CD4-positive, alpha-beta T cell (primary cell): Measurements from ENCODE around the gene SAMD4A. TPM values are rescaled to one million over a fixed set of nuclear protein-coding genes. Genes with fewer than 3 reads are reported as not detected.

ENCODE experiments used
- ATAC-seq: fragments of 200-7000 bp; cut with Tn5 transposase; one replicate; pipeline ENCODE4 v1.10.0; 2022; ENCODE audit warnings: mild to moderate bottlenecking; ENCODE audit not compliant: poor library complexity
- CTCF ChIA-PET: fragments of 350-600 bp; sonication (Branson Sonifier 250); formaldehyde crosslinking; loops from one replicate; lab custom pipeline; 2021; ENCODE audit warnings: antibody characterized with exemption, inconsistent platforms; lab: Charles Lee
- POLR2A ChIA-PET: fragments of 350-600 bp; sonication (Branson Sonifier 250); formaldehyde crosslinking; loops from one replicate; lab custom pipeline; 2021; ENCODE audit warnings: antibody characterized with exemption, inconsistent platforms; lab: Charles Lee
- DNase-seq, 14 experiments: peaks; one replicate each; pipeline ENCODE4 v3.0.0-alpha.2; 2013 to 2020; ENCODE audit warnings: mixed read lengths in 2 of 14
- H3K27ac ChIP-seq, 2 donors: one replicate each; pipeline versions ENCODE4 v1.5.1 to v1.7.0; 2013; ENCODE audit warnings: low read length in 2 of 2, low read depth in 1 of 2, mild to moderate bottlenecking in 1 of 2
- H3K27me3 ChIP-seq, 2 experiments: 1 replicate in 1 of 2; 2 replicates in 1 of 2; pipeline versions ENCODE4 v1.6.1 to v1.7.0; 2013; ENCODE audit warnings: low read length in 2 of 2, control low read depth in 1 of 2, mild to moderate bottlenecking in 1 of 2, moderate library complexity in 1 of 2; ENCODE audit not compliant: insufficient read depth in 2 of 2, control insufficient read depth in 1 of 2
- H3K36me3 ChIP-seq: one replicate; pipeline ENCODE4 v1.6.1; 2013; ENCODE audit warnings: low read length, control low read depth; ENCODE audit not compliant: insufficient read depth
- H3K4me1 ChIP-seq: one replicate; pipeline ENCODE4 v1.6.1; 2013; ENCODE audit warnings: low read length, control low read depth; ENCODE audit not compliant: insufficient read depth
- H3K4me3 ChIP-seq: one replicate; pipeline ENCODE4 v1.5.1; 2013; ENCODE audit warnings: mild to moderate bottlenecking, low read length, moderate library complexity
- H3K9me3 ChIP-seq, 2 experiments: 1 replicate in 1 of 2; 2 replicates in 1 of 2; pipeline versions ENCODE4 v1.6.1 to v1.7.0; 2013; ENCODE audit warnings: low read length in 2 of 2, mild to moderate bottlenecking in 2 of 2, control low read depth in 1 of 2, moderate library complexity in 1 of 2; ENCODE audit not compliant: control insufficient read depth in 1 of 2, insufficient read depth in 1 of 2
- H3K27ac Mint-ChIP-seq: one replicate; pipeline ENCODE4 v1.8.0; 2020; ENCODE audit warnings: mixed read lengths
- H3K27me3 Mint-ChIP-seq: one replicate; pipeline ENCODE4 v1.8.0; 2021; ENCODE audit warnings: mixed read lengths
- H3K36me3 Mint-ChIP-seq: one replicate; pipeline ENCODE4 v1.8.0; 2021; ENCODE audit warnings: low read depth, mixed read lengths
- H3K4me1 Mint-ChIP-seq: one replicate; pipeline ENCODE4 v1.8.0; 2021; ENCODE audit warnings: low read depth, mixed read lengths
- H3K4me3 Mint-ChIP-seq: one replicate; pipeline ENCODE4 v1.8.0; 2020; ENCODE audit warnings: mild to moderate bottlenecking, mixed read lengths
- H3K9me3 Mint-ChIP-seq: one replicate; pipeline ENCODE4 v1.8.0; 2020; ENCODE audit warnings: mixed read lengths
- CTCF ChIP-seq: fragments of 200-600 bp; IDR thresholded peaks from one replicate; pipeline ENCODE4 v1.8.0; 2022; ENCODE audit warnings: antibody characterized with exemption, mild to moderate bottlenecking
- intact Hi-C, 2 experiments: fragments of 100-400 bp; cut with DNase I in 1 of 2; cut with micrococcal nuclease in 1 of 2; formaldehyde crosslinking; loops; one replicate each; pipeline versions ENCODE4 v1.15.1 to v1.9.0; 2023 to 2025; cut with DNase I, micrococcal nuclease
- total RNA-seq, 174 experiments: library from RNA in 2 of 174; stranded (reverse) in 2 of 174; gene quantifications; one replicate each; pipeline ENCODE4 v1.2.3 and lab custom pipeline; 2021 to 2026

The SAMD4A gene
- total RNA-seq, 2 experiments from 2014 or later: 1.9 to 2.3 TPM

- no peak for TF ChIP-seq CTCF
- DNase-seq (no peak), ATAC-seq (no peak)
- Histone ChIP-seq H3K27me3 (no peaks in the 10 kb centered on the region), H3K9me3 (peaks cover 4 to 6% of the 10 kb centered on the region in 2 experiments), H3K4me3 (no peak overlapping the region), H3K36me3 (no peaks in the 10 kb centered on the region), H3K4me1 (no peaks in the 10 kb centered on the region), H3K27ac (no peak overlapping the region)
- no peak overlapping the region for H3K4me3 Mint-ChIP-seq
- no peak overlapping the region for H3K27ac Mint-ChIP-seq
- H3K27me3 Mint-ChIP-seq: peaks cover 10% of the 10 kb centered on the region
- no peaks in the 10 kb centered on the region for H3K36me3 Mint-ChIP-seq
- ChIA-PET CTCF (interaction anchor here (0.7 to 2.5 kb wide), 2 partner anchors 20 to 31 kb away, joined by 4 to 7 read pairs; no protein-coding TSS in a partner anchor), POLR2A (no interaction called here)
- intact Hi-C loops: no loop called here
- H3K4me1 Mint-ChIP-seq: no peaks in the 10 kb centered on the region
- H3K9me3 Mint-ChIP-seq: no peaks in the 10 kb centered on the region
Observed at GRCh38 chr14:54794159-54794558, 227.2 kb downstream of the SAMD4A start.

GRCh38 chr14:54794796-54795195 is 227.9 kb downstream of the SAMD4A start:
- ATAC-seq: no peak
- ChIA-PET CTCF (interaction anchor here (2.5 kb wide), 1 partner anchor 21 kb away, joined by 7 read pairs; no protein-coding TSS in a partner anchor), POLR2A (no interaction called here)
- Histone ChIP-seq H3K36me3 (no peaks in the 10 kb centered on the region), H3K9me3 (peaks cover 4 to 6% of the 10 kb centered on the region in 2 experiments), H3K27me3 (no peaks in the 10 kb centered on the region), H3K27ac (no peak overlapping the region), H3K4me3 (no peak overlapping the region), H3K4me1 (no peaks in the 10 kb centered on the region)
- peaks cover 11% of the 10 kb centered on the region for H3K27me3 Mint-ChIP-seq
- TF ChIP-seq CTCF: no peak
- H3K27ac Mint-ChIP-seq: no peak overlapping the region
- H3K4me3 Mint-ChIP-seq: no peak overlapping the region
- no peaks in the 10 kb centered on the region for H3K9me3 Mint-ChIP-seq
- intact Hi-C loops: no loop called here
- H3K36me3 Mint-ChIP-seq: no peaks in the 10 kb centered on the region
- DNase-seq: no peak
- no peaks in the 10 kb centered on the region for H3K4me1 Mint-ChIP-seq

GRCh38 chr14:54796961-54797360 is 230.0 kb downstream of the SAMD4A start:
- Histone ChIP-seq H3K4me3 (no peak overlapping the region), H3K4me1 (no peaks in the 10 kb centered on the region), H3K36me3 (no peaks in the 10 kb centered on the region), H3K27ac (no peak overlapping the region), H3K27me3 (no peaks in the 10 kb centered on the region), H3K9me3 (peaks cover 4 to 6% of the 10 kb centered on the region in 2 experiments)
- ATAC-seq (no peak), DNase-seq (no peak)
- POLR2A ChIA-PET: no interaction called here
- H3K27ac Mint-ChIP-seq: no peak overlapping the region
- peaks cover 20% of the 10 kb centered on the region for H3K27me3 Mint-ChIP-seq
- intact Hi-C loops: no loop called here
- no peaks in the 10 kb centered on the region for H3K9me3 Mint-ChIP-seq
- no peaks in the 10 kb centered on the region for H3K4me1 Mint-ChIP-seq
- H3K4me3 Mint-ChIP-seq: no peak overlapping the region
- no peak for TF ChIP-seq CTCF
- H3K36me3 Mint-ChIP-seq: no peaks in the 10 kb centered on the region
- CTCF ChIA-PET: interaction anchor here (1.5 kb wide), 1 partner anchor 9 kb away, joined by 5 read pairs; no protein-coding TSS in a partner anchor
